GM12892 (cell line): ENCODE results near the gene NUB1.

ENCODE experiments used
- POLR2A ChIP-seq: IDR thresholded peaks from 2 replicates; pipeline ENCODE4 v1.6.1; 2011; ENCODE audit warnings: low read depth, low read length, control low read depth
- POLR2AphosphoS5 ChIP-seq: IDR thresholded peaks from 2 replicates; pipeline ENCODE4 v1.6.1; 2011; ENCODE audit warnings: low read depth, low read length, control low read depth
- TAF1 ChIP-seq: IDR thresholded peaks from 2 replicates; pipeline ENCODE4 v1.6.1; 2011; ENCODE audit warnings: low read depth, mild to moderate bottlenecking, control low read depth, low read length, borderline replicate concordance

DNA sequence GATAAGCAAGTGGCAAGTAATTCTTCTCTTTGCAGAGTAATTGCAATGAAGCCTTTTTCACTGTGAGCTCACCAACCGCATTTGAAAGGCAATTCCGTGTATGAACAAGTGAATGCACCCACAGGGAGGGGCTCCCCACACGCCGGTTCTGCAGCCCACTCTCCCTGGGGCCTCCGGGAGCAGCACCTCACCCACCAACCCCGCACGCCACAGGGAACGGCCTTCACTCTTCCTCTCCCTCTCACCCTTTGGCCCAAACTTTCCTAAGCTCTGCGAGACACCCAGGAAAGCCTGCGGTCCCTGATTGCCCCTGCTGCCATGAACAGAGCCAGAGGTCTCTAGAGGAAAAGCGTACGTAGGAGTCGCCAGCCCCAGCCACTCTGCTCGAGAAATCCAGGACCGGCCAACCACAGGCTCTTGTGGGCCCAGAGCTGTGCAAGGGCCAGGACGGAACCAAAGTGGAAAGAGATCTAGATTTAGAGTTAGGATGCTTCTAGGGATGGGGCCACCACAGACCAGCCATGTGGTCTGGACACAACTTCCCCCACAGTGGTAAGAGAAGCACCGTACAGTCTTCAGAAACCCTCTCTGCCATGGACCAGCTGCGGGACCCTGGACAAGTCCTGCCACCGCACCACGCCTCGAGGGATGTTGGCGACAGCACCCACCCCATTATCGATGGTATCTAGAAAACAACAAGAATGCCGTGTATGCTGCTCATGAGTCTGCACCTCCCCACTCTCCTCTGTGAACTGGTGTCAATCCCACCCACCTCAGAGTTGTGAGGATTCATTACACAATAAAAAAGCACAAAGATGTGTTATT, 64.7 kb downstream of the NUB1 start:
- no peak for TF ChIP-seq POLR2A
- TF ChIP-seq POLR2AphosphoS5 = no peak
- no peak for TF ChIP-seq TAF1
